BE2C (cell line): Measurements from ENCODE around the gene ITGA8.

Experiments
- DNase-seq: peaks from one replicate; pipeline ENCODE4 v3.0.0-alpha.2; 2020
- H3K27me3 ChIP-seq: fragments of 250-450 bp; sonication (Bioruptor Pico); 2 replicates; pipeline ENCODE4 v1.5.1; 2020; ENCODE audit warnings: mild to moderate bottlenecking
- H3K36me3 ChIP-seq: fragments of 250-450 bp; sonication (Bioruptor Pico); 2 replicates; pipeline ENCODE4 v1.5.1; 2020; ENCODE audit warnings: mild to moderate bottlenecking
- H3K4me1 ChIP-seq: fragments of 250-450 bp; sonication (Bioruptor Pico); 2 replicates; pipeline ENCODE4 v1.5.1; 2020
- H3K4me3 ChIP-seq: 2 replicates; pipeline ENCODE4 v1.5.1; 2011; ENCODE audit warnings: low read depth, low read length
- H3K9me3 ChIP-seq: fragments of 250-450 bp; sonication (Bioruptor Pico); 2 replicates; pipeline ENCODE4 v1.5.1; 2020
- TF ChIP-seq, protein P1 (sequence below): IDR thresholded peaks from 2 replicates; pipeline ENCODE4 v1.5.1; 2012; ENCODE audit warnings: mild to moderate bottlenecking, low read depth, low read length

Gene ITGA8

DNA sequence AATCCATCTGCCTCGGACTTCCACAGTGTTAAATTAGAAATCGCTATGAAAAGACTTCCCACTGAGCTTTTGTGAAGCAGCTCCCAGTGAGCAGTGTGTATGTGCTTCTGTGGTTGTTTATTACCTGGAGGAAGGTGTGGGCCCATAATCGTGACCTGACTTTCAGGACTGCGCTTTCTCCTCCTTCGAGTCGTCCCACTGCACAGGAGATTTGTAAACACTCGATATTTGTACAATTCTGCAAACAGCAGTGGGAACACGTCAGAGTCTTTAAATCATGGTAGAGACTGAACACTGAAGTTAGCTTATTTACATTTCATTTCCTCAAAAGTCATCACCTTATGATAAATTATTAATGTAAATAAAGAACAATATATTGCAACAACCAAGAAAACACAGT, 171.4 kb downstream of the ITGA8 start:
- Histone ChIP-seq H3K27me3 (no peaks in the 10 kb centered on the region), H3K4me1 (no peaks in the 10 kb centered on the region), H3K36me3 (no peaks in the 10 kb centered on the region), H3K4me3 (no peak overlapping the region), H3K9me3 (no peaks in the 10 kb centered on the region)
- TF ChIP-seq, protein P1, sequence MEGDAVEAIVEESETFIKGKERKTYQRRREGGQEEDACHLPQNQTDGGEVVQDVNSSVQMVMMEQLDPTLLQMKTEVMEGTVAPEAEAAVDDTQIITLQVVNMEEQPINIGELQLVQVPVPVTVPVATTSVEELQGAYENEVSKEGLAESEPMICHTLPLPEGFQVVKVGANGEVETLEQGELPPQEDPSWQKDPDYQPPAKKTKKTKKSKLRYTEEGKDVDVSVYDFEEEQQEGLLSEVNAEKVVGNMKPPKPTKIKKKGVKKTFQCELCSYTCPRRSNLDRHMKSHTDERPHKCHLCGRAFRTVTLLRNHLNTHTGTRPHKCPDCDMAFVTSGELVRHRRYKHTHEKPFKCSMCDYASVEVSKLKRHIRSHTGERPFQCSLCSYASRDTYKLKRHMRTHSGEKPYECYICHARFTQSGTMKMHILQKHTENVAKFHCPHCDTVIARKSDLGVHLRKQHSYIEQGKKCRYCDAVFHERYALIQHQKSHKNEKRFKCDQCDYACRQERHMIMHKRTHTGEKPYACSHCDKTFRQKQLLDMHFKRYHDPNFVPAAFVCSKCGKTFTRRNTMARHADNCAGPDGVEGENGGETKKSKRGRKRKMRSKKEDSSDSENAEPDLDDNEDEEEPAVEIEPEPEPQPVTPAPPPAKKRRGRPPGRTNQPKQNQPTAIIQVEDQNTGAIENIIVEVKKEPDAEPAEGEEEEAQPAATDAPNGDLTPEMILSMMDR = no peak
- no peak for DNase-seq

DNA sequence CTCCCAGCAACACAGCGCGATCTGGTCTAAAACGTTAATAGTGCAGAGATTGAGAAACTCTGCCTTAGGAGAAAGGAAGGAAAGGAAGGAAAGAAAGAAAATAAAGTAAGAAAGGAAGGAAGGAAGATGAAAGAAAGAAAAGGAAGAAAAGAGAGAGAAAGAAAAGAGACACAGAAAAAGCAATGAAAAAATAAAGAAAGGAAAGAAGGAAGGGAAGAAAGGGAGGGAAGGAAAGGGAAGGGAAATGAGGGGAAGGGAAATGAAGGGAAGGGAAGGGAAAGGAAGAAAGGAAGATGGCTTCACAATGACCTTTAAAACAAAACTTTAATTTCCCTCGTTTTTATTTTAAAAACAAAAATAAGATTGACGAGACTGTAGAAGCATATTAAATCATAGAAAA, 173.1 kb downstream of the ITGA8 start:
- Histone ChIP-seq H3K4me1 (no peaks in the 10 kb centered on the region), H3K9me3 (no peaks in the 10 kb centered on the region)
- TF ChIP-seq, protein P1 = no peak

DNA sequence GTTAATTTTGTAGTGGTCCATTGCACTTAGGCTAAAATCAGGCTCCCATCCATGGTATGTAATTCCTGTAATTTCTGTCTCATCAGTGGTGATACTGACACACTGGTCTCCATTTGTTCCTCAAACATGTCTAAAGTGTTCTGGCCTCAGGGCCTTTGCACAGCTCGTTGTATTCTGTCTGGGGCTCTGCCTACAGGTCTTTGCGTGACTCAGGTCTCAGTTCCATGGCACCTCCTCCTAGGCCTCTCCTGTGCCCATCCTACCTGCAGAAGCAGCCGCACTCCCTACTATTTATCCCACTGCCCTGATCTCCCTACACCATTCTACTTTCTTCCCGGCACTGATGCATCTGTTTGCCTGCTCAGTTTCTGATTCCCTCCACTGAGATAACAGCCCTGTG, 173.8 kb downstream of the ITGA8 start:
- Histone ChIP-seq H3K4me3 (no peak overlapping the region), H3K27me3 (no peaks in the 10 kb centered on the region), H3K9me3 (no peaks in the 10 kb centered on the region), H3K36me3 (no peaks in the 10 kb centered on the region), H3K4me1 (no peaks in the 10 kb centered on the region)
- DNase-seq = no peak
- TF ChIP-seq, protein P1 = no peak

More for the DNA sequence above, 173.1 kb downstream of the ITGA8 start:
- H3K27me3 ChIP-seq = no peaks in the 10 kb centered on the region
- no peak for DNase-seq
- no peaks in the 10 kb centered on the region for H3K36me3 ChIP-seq
- no peak overlapping the region for H3K4me3 ChIP-seq

DNA sequence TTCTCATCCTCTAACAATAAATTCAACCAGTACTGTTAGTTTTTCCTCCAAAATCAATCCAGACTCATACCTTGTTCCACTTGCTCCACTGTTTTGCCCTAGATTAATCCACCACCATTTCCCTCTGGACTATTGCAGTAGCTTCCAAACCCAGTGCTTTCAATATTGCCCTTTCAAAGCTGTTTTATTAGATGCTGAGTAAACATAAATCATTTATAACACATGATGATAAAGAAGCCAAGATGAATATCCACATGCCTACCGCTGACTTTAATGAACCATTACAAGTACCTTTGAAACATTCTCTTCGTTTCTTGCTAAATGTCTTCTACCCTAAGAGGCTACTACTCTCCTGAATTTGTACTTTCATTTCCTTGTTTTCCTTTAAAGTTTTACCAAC, 174.5 kb downstream of the ITGA8 start:
- H3K4me1 ChIP-seq = no peaks in the 10 kb centered on the region
- H3K9me3 ChIP-seq = no peaks in the 10 kb centered on the region
- H3K27me3 ChIP-seq = no peaks in the 10 kb centered on the region
- TF ChIP-seq, protein P1 = no peak
- no peak for DNase-seq
- no peak overlapping the region for H3K4me3 ChIP-seq
- H3K36me3 ChIP-seq = no peaks in the 10 kb centered on the region

DNA sequence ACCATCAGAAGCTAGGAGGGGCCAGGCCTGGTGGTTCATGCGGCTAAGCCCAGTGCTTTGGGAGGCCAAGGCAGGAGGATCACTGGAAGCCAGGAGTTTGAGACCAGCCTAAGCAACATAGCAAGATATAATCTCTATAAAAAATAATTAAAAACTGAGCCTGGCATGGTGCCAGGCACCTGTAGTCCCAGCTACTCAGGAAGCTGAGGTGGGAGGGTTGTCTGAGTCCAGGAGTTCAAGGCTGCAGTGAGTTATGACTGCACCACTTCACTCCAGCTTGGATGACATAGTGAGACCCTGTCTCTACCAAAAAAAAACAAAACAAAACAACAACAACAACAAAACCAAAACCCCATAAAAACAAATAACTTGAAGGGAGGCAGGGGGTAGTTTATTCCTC, 175.7 kb downstream of the ITGA8 start:
- TF ChIP-seq, protein P1 = no peak
- Histone ChIP-seq H3K27me3 (no peaks in the 10 kb centered on the region), H3K36me3 (no peaks in the 10 kb centered on the region), H3K4me1 (no peaks in the 10 kb centered on the region), H3K4me3 (no peak overlapping the region), H3K9me3 (no peaks in the 10 kb centered on the region)
- no peak for DNase-seq

DNA sequence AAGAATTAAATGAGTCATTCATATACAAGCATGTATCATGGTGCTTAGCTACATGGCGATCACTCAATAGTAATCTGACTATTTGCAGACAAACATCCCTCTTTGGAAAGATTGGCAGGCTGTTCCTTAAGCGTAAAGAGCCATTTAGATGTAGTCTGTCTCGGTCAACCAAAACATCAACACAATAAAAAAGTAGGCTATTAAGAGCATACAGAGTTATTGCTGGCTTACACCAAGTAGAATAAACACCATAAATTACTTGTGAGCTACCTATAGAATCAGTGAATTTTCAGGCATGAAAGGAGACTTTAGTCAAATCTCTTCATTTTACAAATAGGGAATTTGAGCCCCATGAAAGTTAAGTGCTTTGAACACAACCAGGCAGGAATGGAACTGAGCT, 176.9 kb downstream of the ITGA8 start:
- no peaks in the 10 kb centered on the region for H3K36me3 ChIP-seq
- DNase-seq = no peak
- no peak overlapping the region for H3K4me3 ChIP-seq
- H3K27me3 ChIP-seq = no peaks in the 10 kb centered on the region; the same call in 1 of the 2 replicates
- H3K9me3 ChIP-seq = no peaks in the 10 kb centered on the region
- no peaks in the 10 kb centered on the region for H3K4me1 ChIP-seq
- TF ChIP-seq, protein P1 = no peak
